ENCODE results near the gene NCKAP1.

- no peak for TF ChIP-seq NFE2L2 (IDR thresholded peaks at IDR 0.05; ENCODE audit: low read depth, low read length)
- no peak for TF ChIP-seq POLR2A (IDR thresholded peaks at IDR 0.05; ENCODE audit: low read depth, low read length)
- TF ChIP-seq ELK1 (IDR thresholded peaks at IDR 0.05; ENCODE audit: borderline replicate concordance, low read depth, low read length), result no peak
- no peak for TF ChIP-seq RAD21 (IDR thresholded peaks at IDR 0.05; ENCODE audit: low read length)
- TF ChIP-seq CEBPB (IDR thresholded peaks at IDR 0.05; ENCODE audit: low read depth, low read length), result peak; percentile 78
- no peak for TF ChIP-seq CTCF (conservative IDR thresholded peaks at IDR 0.05; ENCODE audit: low read depth, low read length)
Measured at GRCh38 chr2:182952741-182953450, 85.4 kb downstream of the NCKAP1 start.
